ENCODE measurements around the gene CCDC178.

The CCDC178 gene

GRCh38 chr18:33466822-33467221 lies 26.3 kb upstream of the CCDC178 start:
- DNase-seq (ENCODE audit: low read depth, low spot score): no peak
- H3K4me1 ChIP-seq (ENCODE audit: insufficient read depth, insufficient read length): no peaks in the 10 kb centered on the region
- TF ChIP-seq ZNF274 (IDR thresholded peaks at IDR 0.05; ENCODE audit: low read depth, low read length): no peak
- no peak for TF ChIP-seq SUZ12 (IDR thresholded peaks at IDR 0.05; ENCODE audit: extremely low read depth, insufficient read depth, insufficient read length)
- TF ChIP-seq YY1 (IDR thresholded peaks at IDR 0.05; ENCODE audit: insufficient read depth, insufficient read length): no peak
- no peaks in the 10 kb centered on the region for H3K36me3 ChIP-seq (ENCODE audit: insufficient read depth, insufficient read length, low read length)
- H3K4me3 ChIP-seq (ENCODE audit: insufficient read length, low read depth): no peak overlapping the region
- H3K9ac ChIP-seq (ENCODE audit: insufficient read length, low read depth): no peak overlapping the region
- no peaks in the 10 kb centered on the region for H3K27me3 ChIP-seq (ENCODE audit: insufficient read depth, insufficient read length)
- no peaks in the 10 kb centered on the region for H3K9me3 ChIP-seq (ENCODE audit: insufficient read depth, low read length)

- Histone ChIP-seq H3K9me3 (ENCODE audit: insufficient read depth, low read length) (no peaks in the 10 kb centered on the region), H3K27me3 (ENCODE audit: insufficient read depth, insufficient read length) (no peaks in the 10 kb centered on the region), H3K4me1 (ENCODE audit: insufficient read depth, insufficient read length) (no peaks in the 10 kb centered on the region), H3K9ac (ENCODE audit: insufficient read length, low read depth) (no peak overlapping the region), H3K4me3 (ENCODE audit: insufficient read length, low read depth) (no peak overlapping the region), H3K36me3 (ENCODE audit: insufficient read depth, insufficient read length, low read length) (no peaks in the 10 kb centered on the region)
- DNase-seq (ENCODE audit: low read depth, low spot score): no peak
- no peak for TF ChIP-seq ZNF274 (IDR thresholded peaks at IDR 0.05; ENCODE audit: low read depth, low read length)
- TF ChIP-seq SUZ12 (IDR thresholded peaks at IDR 0.05; ENCODE audit: extremely low read depth, insufficient read depth, insufficient read length): no peak
- no peak for TF ChIP-seq YY1 (IDR thresholded peaks at IDR 0.05; ENCODE audit: insufficient read depth, insufficient read length)
Observed at GRCh38 chr18:33460681-33461080, 20.2 kb upstream of the CCDC178 start.

- Histone ChIP-seq H3K4me1 (ENCODE audit: insufficient read depth, insufficient read length) (no peaks in the 10 kb centered on the region), H3K36me3 (ENCODE audit: insufficient read depth, insufficient read length, low read length) (no peaks in the 10 kb centered on the region), H3K9me3 (ENCODE audit: insufficient read depth, low read length) (no peaks in the 10 kb centered on the region), H3K4me3 (ENCODE audit: insufficient read length, low read depth) (no peak overlapping the region), H3K9ac (ENCODE audit: insufficient read length, low read depth) (no peak overlapping the region), H3K27me3 (ENCODE audit: insufficient read depth, insufficient read length) (no peaks in the 10 kb centered on the region)
- DNase-seq (ENCODE audit: low read depth, low spot score): no peak
- TF ChIP-seq SUZ12 (IDR thresholded peaks at IDR 0.05; ENCODE audit: extremely low read depth, insufficient read depth, insufficient read length) (no peak), YY1 (IDR thresholded peaks at IDR 0.05; ENCODE audit: insufficient read depth, insufficient read length) (no peak), ZNF274 (IDR thresholded peaks at IDR 0.05; ENCODE audit: low read depth, low read length) (no peak)
Observed at GRCh38 chr18:33459612-33460011, 19.1 kb upstream of the CCDC178 start.

GRCh38 chr18:33446604-33447003 lies 6.1 kb upstream of the CCDC178 start:
- Histone ChIP-seq H3K9me3 (ENCODE audit: insufficient read depth, low read length) (no peaks in the 10 kb centered on the region), H3K4me3 (ENCODE audit: insufficient read length, low read depth) (no peak overlapping the region), H3K36me3 (ENCODE audit: insufficient read depth, insufficient read length, low read length) (no peaks in the 10 kb centered on the region), H3K27me3 (ENCODE audit: insufficient read depth, insufficient read length) (peaks cover 4% of the 10 kb centered on the region), H3K4me1 (ENCODE audit: insufficient read depth, insufficient read length) (no peaks in the 10 kb centered on the region), H3K9ac (ENCODE audit: insufficient read length, low read depth) (no peak overlapping the region)
- TF ChIP-seq ZNF274 (IDR thresholded peaks at IDR 0.05; ENCODE audit: low read depth, low read length): no peak
- no peak for TF ChIP-seq SUZ12 (IDR thresholded peaks at IDR 0.05; ENCODE audit: extremely low read depth, insufficient read depth, insufficient read length)
- TF ChIP-seq YY1 (IDR thresholded peaks at IDR 0.05; ENCODE audit: insufficient read depth, insufficient read length): no peak
- DNase-seq (ENCODE audit: low read depth, low spot score): no peak

- TF ChIP-seq ZNF274 (IDR thresholded peaks at IDR 0.05; ENCODE audit: low read depth, low read length) (no peak), YY1 (IDR thresholded peaks at IDR 0.05; ENCODE audit: insufficient read depth, insufficient read length) (no peak), SUZ12 (IDR thresholded peaks at IDR 0.05; ENCODE audit: extremely low read depth, insufficient read depth, insufficient read length) (no peak)
- no peak overlapping the region for H3K9ac ChIP-seq (ENCODE audit: insufficient read length, low read depth)
- no peak for DNase-seq (ENCODE audit: low read depth, low spot score)
- H3K27me3 ChIP-seq (ENCODE audit: insufficient read depth, insufficient read length): peaks cover 14% of the 10 kb centered on the region
- H3K4me1 ChIP-seq (ENCODE audit: insufficient read depth, insufficient read length): no peaks in the 10 kb centered on the region
- H3K9me3 ChIP-seq (ENCODE audit: insufficient read depth, low read length): no peaks in the 10 kb centered on the region
- no peaks in the 10 kb centered on the region for H3K36me3 ChIP-seq (ENCODE audit: insufficient read depth, insufficient read length, low read length)
- H3K4me3 ChIP-seq (ENCODE audit: insufficient read length, low read depth): no peak overlapping the region
Observed at GRCh38 chr18:33444709-33445108, 4.2 kb upstream of the CCDC178 start.

GRCh38 chr18:33432857-33433256 lies 7.7 kb downstream of the CCDC178 start:
- DNase-seq (ENCODE audit: low read depth, low spot score): no peak
- Histone ChIP-seq H3K27me3 (ENCODE audit: insufficient read depth, insufficient read length) (no peaks in the 10 kb centered on the region), H3K9me3 (ENCODE audit: insufficient read depth, low read length) (no peaks in the 10 kb centered on the region), H3K9ac (ENCODE audit: insufficient read length, low read depth) (no peak overlapping the region), H3K4me1 (ENCODE audit: insufficient read depth, insufficient read length) (no peaks in the 10 kb centered on the region), H3K4me3 (ENCODE audit: insufficient read length, low read depth) (no peak overlapping the region), H3K36me3 (ENCODE audit: insufficient read depth, insufficient read length, low read length) (no peaks in the 10 kb centered on the region)
- no peak for TF ChIP-seq SUZ12 (IDR thresholded peaks at IDR 0.05; ENCODE audit: extremely low read depth, insufficient read depth, insufficient read length)
- no peak for TF ChIP-seq ZNF274 (IDR thresholded peaks at IDR 0.05; ENCODE audit: low read depth, low read length)
- no peak for TF ChIP-seq YY1 (IDR thresholded peaks at IDR 0.05; ENCODE audit: insufficient read depth, insufficient read length)

- no peak overlapping the region for H3K4me3 ChIP-seq (ENCODE audit: insufficient read length, low read depth)
- H3K9me3 ChIP-seq (ENCODE audit: insufficient read depth, low read length): no peaks in the 10 kb centered on the region
- no peak for DNase-seq (ENCODE audit: low read depth, low spot score)
- no peaks in the 10 kb centered on the region for H3K27me3 ChIP-seq (ENCODE audit: insufficient read depth, insufficient read length)
- no peaks in the 10 kb centered on the region for H3K36me3 ChIP-seq (ENCODE audit: insufficient read depth, insufficient read length, low read length)
- no peak overlapping the region for H3K9ac ChIP-seq (ENCODE audit: insufficient read length, low read depth)
- no peaks in the 10 kb centered on the region for H3K4me1 ChIP-seq (ENCODE audit: insufficient read depth, insufficient read length)
- TF ChIP-seq SUZ12 (IDR thresholded peaks at IDR 0.05; ENCODE audit: extremely low read depth, insufficient read depth, insufficient read length) (no peak), ZNF274 (IDR thresholded peaks at IDR 0.05; ENCODE audit: low read depth, low read length) (no peak), YY1 (IDR thresholded peaks at IDR 0.05; ENCODE audit: insufficient read depth, insufficient read length) (no peak)
Observed at GRCh38 chr18:33427549-33427948, 13.0 kb downstream of the CCDC178 start.
